SK-N-SH treated with all-trans-retinoic acid at 6 μM for 48 hours (cell line): ENCODE results near the gene KRTAP2-4.
"Not testable (repeated sequence)": the region's sequence is repeated elsewhere in the genome, so short reads cannot be mapped to it uniquely, and the experiment has no call there.

Experiments used
- ATAC-seq: fragments of 200-7000 bp; cut with Tn5 transposase; 3 replicates; pipeline ENCODE4 v1.9.1; 2020; ENCODE audit warnings: mild to moderate bottlenecking, moderate library complexity
- ARNTL ChIP-seq: fragments of 450-650 bp; formaldehyde crosslinking; IDR thresholded peaks from 2 replicates; pipeline ENCODE4 v1.5.0; 2020; ENCODE audit warnings: low read depth, mild to moderate bottlenecking, moderate library complexity, borderline replicate concordance
- CREB5 ChIP-seq: fragments of 250-450 bp; sonication (Bioruptor Pico); IDR thresholded peaks from 2 replicates; pipeline ENCODE4 v1.5.1; 2020; ENCODE audit warnings: low read depth, mild to moderate bottlenecking, moderate library complexity
- CSDC2 ChIP-seq: fragments of 250-450 bp; sonication (Bioruptor Pico); IDR thresholded peaks from 2 replicates; pipeline ENCODE4 v1.5.0; 2020; ENCODE audit warnings: mild to moderate bottlenecking, moderate library complexity
- ESRRG ChIP-seq: fragments of 250-450 bp; sonication (Bioruptor Pico); IDR thresholded peaks from 2 replicates; pipeline ENCODE4 v1.6.1; 2021; ENCODE audit warnings: mild to moderate bottlenecking
- ISL1 ChIP-seq: fragments of 250-450 bp; sonication (Bioruptor Pico); IDR thresholded peaks from 2 replicates; pipeline ENCODE4 v2.1.2; 2022; ENCODE audit warnings: mild to moderate bottlenecking, moderate library complexity
- OSR1 ChIP-seq: fragments of 250-450 bp; sonication (Bioruptor Pico); IDR thresholded peaks from 2 replicates; pipeline ENCODE4 v1.8.0; 2022; ENCODE audit warnings: moderate library complexity, mild to moderate bottlenecking, inconsistent platforms
- PPARA ChIP-seq: fragments of 250-450 bp; sonication (Bioruptor Pico); IDR thresholded peaks from 2 replicates; pipeline ENCODE4 v1.5.0; 2020; ENCODE audit warnings: mild to moderate bottlenecking, borderline replicate concordance
- RARB ChIP-seq: fragments of 250-450 bp; sonication (Bioruptor Pico); IDR thresholded peaks from 2 replicates; pipeline ENCODE4 v1.8.0; 2021; ENCODE audit warnings: mild to moderate bottlenecking, moderate library complexity
- SNAI2 ChIP-seq: fragments of 250-450 bp; sonication (Bioruptor Pico); IDR thresholded peaks from 2 replicates; pipeline ENCODE4 v1.5.0; 2020; ENCODE audit warnings: mild to moderate bottlenecking, moderate library complexity
- TCF4 ChIP-seq: fragments of 250-450 bp; sonication (Bioruptor Pico); IDR thresholded peaks from 2 replicates; pipeline ENCODE4 v1.8.0; 2021; ENCODE audit warnings: mild to moderate bottlenecking, moderate library complexity, borderline replicate concordance
- TOX ChIP-seq: fragments of 250-450 bp; sonication (Bioruptor Pico); IDR thresholded peaks from 2 replicates; pipeline ENCODE4 v1.8.0; 2021; ENCODE audit warnings: mild to moderate bottlenecking, moderate library complexity, borderline replicate concordance
- ZC3H10 ChIP-seq: fragments of 250-450 bp; sonication (Bioruptor Pico); IDR thresholded peaks from 2 replicates; pipeline ENCODE4 v1.5.1; 2021; ENCODE audit warnings: mild to moderate bottlenecking, moderate library complexity
- ZFP3 ChIP-seq: fragments of 250-450 bp; sonication (Bioruptor Pico); IDR thresholded peaks from 2 replicates; pipeline ENCODE4 v1.5.0; 2020; ENCODE audit warnings: mild to moderate bottlenecking, moderate library complexity
- ZFP30 ChIP-seq: fragments of 450-650 bp; formaldehyde crosslinking; IDR thresholded peaks from 2 replicates; pipeline ENCODE4 v1.5.0; 2022; ENCODE audit warnings: mild to moderate bottlenecking, moderate library complexity
- ZNF565 ChIP-seq: fragments of 450-650 bp; formaldehyde crosslinking; conservative IDR thresholded peaks from 2 replicates; pipeline ENCODE4 v1.5.0; 2020; ENCODE audit warnings: low read depth, mild to moderate bottlenecking, moderate library complexity
- ZNF70 ChIP-seq: fragments of 450-650 bp; formaldehyde crosslinking; IDR thresholded peaks from 2 replicates; pipeline ENCODE4 v1.5.0; 2020; ENCODE audit warnings: mild to moderate bottlenecking, moderate library complexity
- ZNF8 ChIP-seq: fragments of 450-650 bp; formaldehyde crosslinking; IDR thresholded peaks from 2 replicates; pipeline ENCODE4 v1.5.0; 2020; ENCODE audit warnings: mild to moderate bottlenecking, moderate library complexity
- TF ChIP-seq, protein P1 (sequence below): fragments of 250-450 bp; sonication (Bioruptor Pico); IDR thresholded peaks from 2 replicates; pipeline ENCODE4 v1.8.0; 2021; ENCODE audit warnings: low read depth, mild to moderate bottlenecking, moderate library complexity, borderline replicate concordance
- TF ChIP-seq, protein P2 (sequence below): fragments of 250-450 bp; sonication (Bioruptor Pico); IDR thresholded peaks from 2 replicates; pipeline ENCODE4 v1.8.0; 2020; ENCODE audit warnings: mild to moderate bottlenecking, moderate library complexity, borderline replicate concordance

Gene KRTAP2-4

DNA sequence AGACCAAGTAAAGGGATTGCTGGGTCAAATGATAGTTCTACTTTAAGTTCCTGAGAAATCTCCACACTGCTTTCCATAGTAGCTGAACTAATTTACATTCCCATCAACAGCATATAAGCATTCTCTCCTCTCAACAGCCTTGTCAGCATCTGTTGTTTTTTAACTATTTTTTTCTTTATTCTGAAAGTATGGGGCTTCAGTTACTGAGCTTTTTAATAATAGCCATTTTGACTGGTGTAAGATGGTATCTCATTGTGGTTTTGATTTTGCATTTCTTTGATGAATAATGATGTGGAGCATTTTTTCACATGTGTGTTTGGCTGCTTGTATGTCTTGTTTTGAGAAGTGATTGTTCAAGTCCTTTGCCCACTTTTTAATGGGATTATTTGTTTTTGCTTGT lies 13.1 kb downstream of the KRTAP2-4 start:
- no peak for TF ChIP-seq OSR1 (CRISPR knock-in tag)
- TF ChIP-seq ARNTL (CRISPR knock-in tag): no peak
- TF ChIP-seq ZNF565 (CRISPR knock-in tag): no peak
- TF ChIP-seq TCF4: no peak
- no peak for TF ChIP-seq ZNF8
- TF ChIP-seq PPARA (CRISPR knock-in tag): no peak
- TF ChIP-seq CSDC2 (CRISPR knock-in tag): no peak
- no peak for ATAC-seq

DNA sequence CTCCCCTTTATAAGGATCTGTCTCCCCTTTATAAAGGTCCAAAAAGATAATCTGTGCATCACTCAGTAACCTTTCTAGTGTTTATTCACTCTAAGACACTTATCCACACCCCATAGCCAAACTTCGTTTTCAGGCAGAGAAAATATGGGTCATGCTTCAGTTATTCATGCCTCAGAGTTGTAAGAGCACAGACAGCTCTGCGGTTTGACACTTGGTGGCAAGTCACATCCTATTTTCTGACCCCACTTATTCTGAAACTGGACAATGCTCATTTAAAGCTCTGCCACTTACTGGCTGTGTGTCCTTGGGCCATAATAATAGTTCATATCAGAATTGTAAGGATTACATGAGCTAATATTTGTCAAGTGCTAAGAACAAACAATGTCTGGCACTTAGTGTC lies 16.6 kb downstream of the KRTAP2-4 start:
- no peak for TF ChIP-seq SNAI2 (CRISPR knock-in tag)
- no peak for ATAC-seq

GRCh38 chr17:41048441-41048840 lies 17.2 kb downstream of the KRTAP2-4 start:
- TF ChIP-seq ZC3H10 (CRISPR knock-in tag) (no peak), ISL1 (CRISPR knock-in tag) (no peak), ARNTL (CRISPR knock-in tag) (no peak), ZNF565 (CRISPR knock-in tag) (no peak), RARB (no peak), ZFP30 (CRISPR knock-in tag) (no peak), CSDC2 (CRISPR knock-in tag) (no peak)
- peak; percentile 28; the same call in 1 of the 3 replicates for ATAC-seq

- ATAC-seq: not testable (repeated sequence)
These were observed 18.8 kb downstream of the KRTAP2-4 start, which contains the start of gene KRTAP2-1 for GRCh38 chr17:41046735-41047465. Gene KRTAP2-1, minus strand, starts transcription at chr17:41047316. Its CDS starts 49 bp downstream, at chr17:41047267.

- no peak for ATAC-seq
- no peak for TF ChIP-seq RARB
- no peak for TF ChIP-seq ARNTL (CRISPR knock-in tag)
- TF ChIP-seq ZFP3: no peak
- no peak for TF ChIP-seq PPARA (CRISPR knock-in tag)
- TF ChIP-seq ISL1 (CRISPR knock-in tag): no peak
- TF ChIP-seq ZFP30 (CRISPR knock-in tag): no peak
These were observed 22.7 kb downstream of the KRTAP2-4 start for GRCh38 chr17:41042953-41043352.

GRCh38 chr17:41040783-41041571 lies 24.7 kb downstream of the KRTAP2-4 start, which contains the start of gene KRTAP1-1:
Gene KRTAP1-1, minus strand, starts transcription at chr17:41041450. Its CDS starts 53 bp downstream, at chr17:41041397.
- ATAC-seq: not testable (repeated sequence)

- TF ChIP-seq, protein P1, sequence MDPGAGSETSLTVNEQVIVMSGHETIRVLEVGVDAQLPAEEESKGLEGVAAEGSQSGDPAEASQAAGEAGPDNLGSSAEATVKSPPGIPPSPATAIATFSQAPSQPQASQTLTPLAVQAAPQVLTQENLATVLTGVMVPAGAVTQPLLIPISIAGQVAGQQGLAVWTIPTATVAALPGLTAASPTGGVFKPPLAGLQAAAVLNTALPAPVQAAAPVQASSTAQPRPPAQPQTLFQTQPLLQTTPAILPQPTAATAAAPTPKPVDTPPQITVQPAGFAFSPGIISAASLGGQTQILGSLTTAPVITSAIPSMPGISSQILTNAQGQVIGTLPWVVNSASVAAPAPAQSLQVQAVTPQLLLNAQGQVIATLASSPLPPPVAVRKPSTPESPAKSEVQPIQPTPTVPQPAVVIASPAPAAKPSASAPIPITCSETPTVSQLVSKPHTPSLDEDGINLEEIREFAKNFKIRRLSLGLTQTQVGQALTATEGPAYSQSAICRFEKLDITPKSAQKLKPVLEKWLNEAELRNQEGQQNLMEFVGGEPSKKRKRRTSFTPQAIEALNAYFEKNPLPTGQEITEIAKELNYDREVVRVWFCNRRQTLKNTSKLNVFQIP (CRISPR knock-in tag): no peak
- TF ChIP-seq, protein P2, sequence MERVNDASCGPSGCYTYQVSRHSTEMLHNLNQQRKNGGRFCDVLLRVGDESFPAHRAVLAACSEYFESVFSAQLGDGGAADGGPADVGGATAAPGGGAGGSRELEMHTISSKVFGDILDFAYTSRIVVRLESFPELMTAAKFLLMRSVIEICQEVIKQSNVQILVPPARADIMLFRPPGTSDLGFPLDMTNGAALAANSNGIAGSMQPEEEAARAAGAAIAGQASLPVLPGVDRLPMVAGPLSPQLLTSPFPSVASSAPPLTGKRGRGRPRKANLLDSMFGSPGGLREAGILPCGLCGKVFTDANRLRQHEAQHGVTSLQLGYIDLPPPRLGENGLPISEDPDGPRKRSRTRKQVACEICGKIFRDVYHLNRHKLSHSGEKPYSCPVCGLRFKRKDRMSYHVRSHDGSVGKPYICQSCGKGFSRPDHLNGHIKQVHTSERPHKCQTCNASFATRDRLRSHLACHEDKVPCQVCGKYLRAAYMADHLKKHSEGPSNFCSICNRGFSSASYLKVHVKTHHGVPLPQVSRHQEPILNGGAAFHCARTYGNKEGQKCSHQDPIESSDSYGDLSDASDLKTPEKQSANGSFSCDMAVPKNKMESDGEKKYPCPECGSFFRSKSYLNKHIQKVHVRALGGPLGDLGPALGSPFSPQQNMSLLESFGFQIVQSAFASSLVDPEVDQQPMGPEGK: no peak
- TF ChIP-seq ESRRG (CRISPR knock-in tag) (no peak), ZNF565 (CRISPR knock-in tag) (no peak), ZNF8 (no peak), OSR1 (CRISPR knock-in tag) (no peak), ZFP3 (no peak), CREB5 (CRISPR knock-in tag) (no peak), RARB (no peak), TOX (CRISPR knock-in tag) (no peak), ZNF70 (CRISPR knock-in tag) (no peak)
These were observed 27.8 kb downstream of the KRTAP2-4 start for GRCh38 chr17:41037853-41038350.

GRCh38 chr17:41034346-41034935 lies 31.2 kb downstream of the KRTAP2-4 start, which contains the start of gene KRTAP1-3:
Gene KRTAP1-3, minus strand, starts transcription at chr17:41034874. Its CDS starts 53 bp downstream, at chr17:41034821.
- ATAC-seq: not testable (repeated sequence)

More at GRCh38 chr17:41037853-41038350, 27.8 kb downstream of the KRTAP2-4 start:
- no peak for ATAC-seq
